C4-2B (cell line): ENCODE data around the gene FRAS1.

ENCODE experiments used
- H3K27ac ChIP-seq: fragments of 450-650 bp; 2 replicates; pipeline ENCODE4 v1.5.1; 2017
- CTCF ChIP-seq: fragments of 450-650 bp; conservative IDR thresholded peaks from 2 replicates; pipeline ENCODE4 v1.5.1; 2017; ENCODE audit warnings: mild to moderate bottlenecking
- ZFX ChIP-seq: fragments of 450-650 bp; IDR thresholded peaks from 2 replicates; pipeline ENCODE4 v1.6.1; 2017

The FRAS1 gene

GRCh38 chr4:78059938-78060337 is 2.8 kb downstream of the FRAS1 start:
- TF ChIP-seq ZFX (no peak), CTCF (no peak; the same call in none of the 2 replicates)

GRCh38 chr4:78061939-78062570 is 4.9 kb downstream of the FRAS1 start:
- TF ChIP-seq ZFX (no peak), CTCF (no peak)

More at GRCh38 chr4:78059938-78060337, 2.8 kb downstream of the FRAS1 start:
- no peak overlapping the region for H3K27ac ChIP-seq

GRCh38 chr4:78065508-78066192 is 8.5 kb downstream of the FRAS1 start:
- no peak overlapping the region for H3K27ac ChIP-seq
- TF ChIP-seq CTCF, result no peak

More at GRCh38 chr4:78061939-78062570, 4.9 kb downstream of the FRAS1 start:
- H3K27ac ChIP-seq, result no peak overlapping the region

GRCh38 chr4:78068481-78068880 is 11.4 kb downstream of the FRAS1 start:
- TF ChIP-seq ZFX (no peak), CTCF (no peak)
- no peak overlapping the region for H3K27ac ChIP-seq

GRCh38 chr4:78069319-78069718 is 12.2 kb downstream of the FRAS1 start:
- TF ChIP-seq ZFX (no peak), CTCF (no peak)
- H3K27ac ChIP-seq, result no peak overlapping the region

GRCh38 chr4:78069859-78070258 is 12.7 kb downstream of the FRAS1 start:
- H3K27ac ChIP-seq, result no peak overlapping the region
- TF ChIP-seq CTCF, result no peak
- TF ChIP-seq ZFX, result no peak

- H3K27ac ChIP-seq, result no peak overlapping the region
- TF ChIP-seq CTCF (no peak), ZFX (no peak)
These were observed 13.7 kb downstream of the FRAS1 start for GRCh38 chr4:78070731-78071282.
